ENCODE data around the gene PLK2.

The PLK2 gene

GRCh38 chr5:58503390-58504046 is 43.6 kb upstream of the PLK2 start:
- Histone ChIP-seq H3K9me3 (ENCODE audit: control insufficient read depth, insufficient read depth, low read depth, low read length) (no peaks in the 10 kb centered on the region), H3K4me1 (ENCODE audit: control insufficient read depth, insufficient read depth, low read length) (no peaks in the 10 kb centered on the region), H3K36me3 (ENCODE audit: control insufficient read depth in 2 of 2, insufficient read depth in 1 of 2, low read length in 2 of 2) (no peaks in the 10 kb centered on the region), H3K27ac (ENCODE audit: extremely low read depth, low read depth, low read length) (no peak overlapping the region), H3K4me3 (ENCODE audit: low read depth, low read length) (no peak overlapping the region)
- POLR2A ChIA-PET: no interaction called here
- no peak for TF ChIP-seq ZSCAN16 (tag by site-specific recombination; IDR thresholded peaks at IDR 0.05)
- no peak for TF ChIP-seq ZNF623 (tag by site-specific recombination; IDR thresholded peaks at IDR 0.05)
- no peak for TF ChIP-seq ZNF10 (tag by site-specific recombination; IDR thresholded peaks at IDR 0.05)
- TF ChIP-seq ZFP3 (tag by site-specific recombination; IDR thresholded peaks at IDR 0.05; ENCODE audit: low read depth): no peak
- TF ChIP-seq ZNF146 (tag by site-specific recombination; IDR thresholded peaks at IDR 0.05): no peak
- CTCF ChIA-PET: interaction anchor here (0.6 to 0.9 kb wide), 5 partner anchors 9 to 366 kb away, joined by 3 to 5 read pairs (median 3); no protein-coding TSS in a partner anchor

- Histone ChIP-seq H3K9me3 (ENCODE audit: control insufficient read depth, insufficient read depth, low read depth, low read length) (no peaks in the 10 kb centered on the region), H3K4me3 (ENCODE audit: low read depth, low read length) (no peak overlapping the region), H3K36me3 (ENCODE audit: control insufficient read depth in 2 of 2, insufficient read depth in 1 of 2, low read length in 2 of 2) (no peaks in the 10 kb centered on the region), H3K4me1 (ENCODE audit: control insufficient read depth, insufficient read depth, low read length) (no peaks in the 10 kb centered on the region), H3K27ac (ENCODE audit: extremely low read depth, low read depth, low read length) (no peak overlapping the region)
- TF ChIP-seq ZNF132 (tag by site-specific recombination; IDR thresholded peaks at IDR 0.05; ENCODE audit: borderline replicate concordance): no peak
- TF ChIP-seq ZNF48 (tag by site-specific recombination; IDR thresholded peaks at IDR 0.05): no peak
- TF ChIP-seq ZNF10 (tag by site-specific recombination; IDR thresholded peaks at IDR 0.05): no peak
- TF ChIP-seq ZNF658 (tag by site-specific recombination; IDR thresholded peaks at IDR 0.05): no peak
- POLR2A ChIA-PET: no interaction called here
- CTCF ChIA-PET: interaction anchor here (0.6 to 7.3 kb wide), 4 partner anchors 21 to 348 kb away, joined by 3 to 118 read pairs (median 3); no protein-coding TSS in a partner anchor
Measured at GRCh38 chr5:58501778-58502417, 42.0 kb upstream of the PLK2 start.

- Histone ChIP-seq H3K4me1 (ENCODE audit: control insufficient read depth, insufficient read depth, low read length) (no peaks in the 10 kb centered on the region), H3K9me3 (ENCODE audit: control insufficient read depth, insufficient read depth, low read depth, low read length) (no peaks in the 10 kb centered on the region), H3K4me3 (ENCODE audit: low read depth, low read length) (no peak overlapping the region), H3K27ac (ENCODE audit: extremely low read depth, low read depth, low read length) (no peak overlapping the region), H3K36me3 (ENCODE audit: control insufficient read depth in 2 of 2, insufficient read depth in 1 of 2, low read length in 2 of 2) (no peaks in the 10 kb centered on the region)
- TF ChIP-seq ZNF830 (tag by site-specific recombination; IDR thresholded peaks at IDR 0.05; ENCODE audit: low read depth) (no peak), ZNF416 (tag by site-specific recombination; IDR thresholded peaks at IDR 0.05) (no peak), ATF2 (tag by site-specific recombination; IDR thresholded peaks at IDR 0.05; ENCODE audit: low read depth) (no peak), YY2 (tag by site-specific recombination; IDR thresholded peaks at IDR 0.05) (no peak), ZNF19 (tag by site-specific recombination; IDR thresholded peaks at IDR 0.05; ENCODE audit: low read depth) (no peak), ZNF623 (tag by site-specific recombination; IDR thresholded peaks at IDR 0.05) (no peak), ZNF580 (tag by site-specific recombination; IDR thresholded peaks at IDR 0.05) (no peak), ZNF510 (tag by site-specific recombination; IDR thresholded peaks at IDR 0.05; ENCODE audit: insufficient replicate concordance) (no peak), ZNF558 (tag by site-specific recombination; IDR thresholded peaks at IDR 0.05) (no peak), GLIS2 (tag by site-specific recombination; IDR thresholded peaks at IDR 0.05) (no peak), CTCF (tag by site-specific recombination; IDR thresholded peaks at IDR 0.05) (no peak), ZNF449 (tag by site-specific recombination; IDR thresholded peaks at IDR 0.05) (no peak), WT1 (tag by site-specific recombination; IDR thresholded peaks at IDR 0.05) (no peak), ZNF335 (tag by site-specific recombination; conservative IDR thresholded peaks at IDR 0.05) (no peak), ZNF544 (tag by site-specific recombination; IDR thresholded peaks at IDR 0.05) (no peak), OSR2 (tag by site-specific recombination; IDR thresholded peaks at IDR 0.05) (no peak), ZNF16 (tag by site-specific recombination; IDR thresholded peaks at IDR 0.05; ENCODE audit: low read depth) (no peak), ZNF221 (tag by site-specific recombination; IDR thresholded peaks at IDR 0.05; ENCODE audit: borderline replicate concordance) (no peak), ZNF76 (tag by site-specific recombination; IDR thresholded peaks at IDR 0.05; ENCODE audit: borderline replicate concordance, low read depth) (no peak)
- ChIA-PET CTCF (interaction anchor here (1.0 to 7.3 kb wide), 5 partner anchors 13 to 350 kb away, joined by 3 to 118 read pairs (median 4); no protein-coding TSS in a partner anchor), POLR2A (no interaction called here)
Measured at GRCh38 chr5:58499941-58500340, 40.1 kb upstream of the PLK2 start.

Measured in HEK293 (cell line).